Measurements from ENCODE around the gene KITLG.
"Not testable (repeated sequence)": the region's sequence is repeated elsewhere in the genome, so short reads cannot be mapped to it uniquely, and the experiment has no call there.

The KITLG gene

GRCh38 chr12:88472775-88473174 is 107.5 kb downstream of the KITLG start:
- DNase-seq: no peak

- DNase-seq: no peak
These were observed 108.0 kb downstream of the KITLG start for GRCh38 chr12:88472248-88472647.

- no peak for DNase-seq
These were observed 108.8 kb downstream of the KITLG start for GRCh38 chr12:88471331-88472045.

DNA sequence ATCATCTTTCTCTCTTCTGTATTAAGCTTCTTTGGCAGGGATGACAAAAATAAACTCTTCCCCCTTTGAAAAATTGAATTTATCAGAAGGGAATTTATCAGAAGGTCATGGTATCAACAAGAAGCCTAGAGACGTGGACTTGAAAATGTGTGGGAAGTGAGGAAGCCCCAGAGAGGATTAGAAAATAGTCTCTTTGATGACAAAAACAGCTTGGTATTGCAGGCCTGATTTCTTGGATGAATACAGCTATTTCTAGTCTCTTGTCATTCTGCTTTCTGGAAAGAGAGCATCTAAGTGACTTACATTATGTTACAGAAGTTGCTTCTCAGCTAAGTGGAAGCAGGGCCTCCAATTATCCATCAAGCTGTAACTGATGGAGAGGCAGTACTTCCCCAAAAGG is 111.1 kb downstream of the KITLG start:
- DNase-seq: no peak

DNA sequence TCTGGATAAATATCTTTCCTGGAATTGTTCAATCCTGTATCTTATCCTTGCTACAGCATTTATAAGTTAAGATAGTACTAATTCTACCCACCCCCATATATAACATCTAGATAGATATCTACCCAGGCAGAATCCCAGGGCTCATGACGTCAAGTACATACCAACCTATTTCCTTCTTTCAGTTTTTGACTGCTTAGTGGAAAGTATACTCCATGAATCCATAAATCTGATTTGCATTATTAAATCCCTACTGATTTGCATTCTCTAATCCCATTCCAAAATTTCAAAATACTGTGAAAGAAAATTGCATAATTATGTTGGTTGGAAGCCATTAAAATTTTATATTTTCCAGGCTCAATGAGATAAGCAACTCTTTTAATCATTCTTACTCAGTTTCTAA is 111.7 kb downstream of the KITLG start:
- DNase-seq: no peak

DNA sequence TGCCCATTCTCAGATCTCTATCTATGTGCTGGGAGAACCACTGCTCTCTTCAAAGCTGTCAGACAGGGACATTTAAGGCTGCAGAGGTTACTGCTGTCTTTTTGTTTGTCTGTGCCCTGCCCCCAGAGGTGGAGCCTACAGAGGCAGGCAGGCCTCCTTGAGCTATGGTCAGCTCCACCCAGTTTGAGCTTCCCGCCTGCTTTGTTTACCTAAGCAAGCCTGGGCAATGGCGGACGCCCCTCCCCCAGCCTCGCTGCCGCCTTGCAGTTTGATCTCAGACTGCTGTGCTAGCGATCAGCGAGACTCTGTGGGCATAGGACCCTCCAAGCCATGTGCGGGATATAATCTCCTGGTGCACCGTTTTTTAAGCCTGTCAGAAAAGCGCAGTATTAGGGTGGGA is 113.6 kb downstream of the KITLG start:
- not testable (repeated sequence) for DNase-seq

DNA sequence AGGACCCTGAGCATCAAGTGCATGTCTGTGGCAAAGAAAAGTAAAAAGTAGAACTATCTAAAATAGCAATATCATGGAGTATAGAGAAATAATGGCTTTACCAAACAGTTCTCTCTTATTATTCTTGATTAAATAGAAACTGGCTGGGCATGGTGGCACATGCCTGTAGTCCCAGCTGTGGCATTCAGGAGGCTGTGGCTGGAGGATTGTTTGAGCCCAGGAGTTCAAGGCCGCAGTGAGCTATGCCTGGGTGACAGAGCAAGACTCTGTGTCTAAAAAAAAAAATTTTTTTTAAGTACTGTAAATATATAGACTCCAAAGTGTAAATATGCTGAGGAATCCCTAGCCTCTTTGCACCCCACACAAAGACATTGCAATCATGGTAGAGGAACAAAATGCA is 121.9 kb downstream of the KITLG start:
- no peak for DNase-seq

DNA sequence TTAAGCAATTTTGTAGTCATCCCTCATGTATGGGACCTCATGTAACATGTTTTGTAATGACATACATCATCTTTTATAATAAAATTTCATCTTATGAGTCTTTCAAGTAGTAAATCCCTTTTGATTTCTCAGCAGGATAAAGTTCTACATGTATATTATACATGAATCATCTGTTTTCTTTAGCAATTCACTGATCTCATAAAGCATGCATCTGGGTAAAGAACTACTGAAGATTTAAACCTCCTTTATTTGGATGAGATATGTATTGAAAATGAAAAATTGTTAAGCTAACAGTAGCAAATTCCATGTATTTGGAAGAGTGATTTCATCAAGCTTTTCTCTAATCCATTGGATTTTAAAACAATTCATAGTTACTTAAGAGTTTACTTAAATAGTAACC is 126.9 kb downstream of the KITLG start:
- no peak for DNase-seq

DNA sequence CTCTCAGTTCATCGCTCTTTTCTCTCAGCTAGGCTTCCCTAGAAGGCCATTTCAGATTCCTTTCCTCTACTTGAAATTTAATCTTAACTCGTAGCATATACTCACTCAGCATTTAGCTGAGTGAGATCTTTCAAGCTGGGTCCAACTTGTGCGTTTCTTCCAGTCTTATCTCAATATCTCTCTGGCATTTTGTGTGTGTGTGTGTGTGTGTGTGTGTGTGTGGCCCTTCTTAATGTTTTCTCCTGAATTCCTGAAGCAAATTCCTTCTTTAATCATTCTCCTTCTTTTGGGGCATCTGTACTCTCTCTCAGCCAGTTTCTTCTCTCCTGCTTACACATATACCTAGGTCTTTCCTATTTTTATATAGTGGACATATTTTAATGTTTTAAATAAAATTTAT is 129.1 kb downstream of the KITLG start:
- DNase-seq: no peak

GRCh38 chr12:88450136-88450535 is 130.1 kb downstream of the KITLG start:
- DNase-seq: no peak

- DNase-seq: no peak
These were observed 131.8 kb downstream of the KITLG start for GRCh38 chr12:88448337-88448915.

DNA sequence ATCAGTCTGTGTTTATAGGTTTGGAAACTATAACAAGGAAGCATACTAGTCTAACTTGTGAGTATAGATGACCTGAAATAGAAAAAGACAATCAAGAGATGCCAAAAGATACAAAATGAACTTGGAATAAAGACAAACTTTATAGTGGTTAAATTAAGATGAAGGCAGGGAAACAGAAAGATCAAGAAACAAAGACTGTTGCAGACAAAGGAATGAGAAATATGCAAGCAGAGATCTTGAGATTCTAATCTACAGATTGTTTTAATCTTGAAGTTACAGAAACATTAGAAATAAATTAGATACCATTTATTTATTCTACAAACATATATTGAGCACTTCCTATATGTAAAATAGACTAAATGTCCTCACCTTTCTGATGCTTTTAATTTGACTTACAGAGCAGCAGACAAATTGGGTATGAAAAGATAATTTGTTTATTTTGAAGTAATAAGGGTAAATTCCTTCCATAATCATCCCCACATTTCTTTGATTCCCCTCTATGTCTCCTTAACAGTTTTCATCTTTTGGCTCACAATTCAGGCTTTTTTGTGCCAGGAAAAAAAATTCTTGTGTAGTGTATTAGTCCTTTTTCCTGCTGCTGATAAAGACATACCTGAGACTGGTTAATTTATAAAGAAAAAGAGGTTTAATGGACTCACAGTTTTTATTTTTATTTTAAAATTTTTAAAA is 134.4 kb downstream of the KITLG start:
- no peak for DNase-seq

- DNase-seq: no peak
These were observed 135.8 kb downstream of the KITLG start for GRCh38 chr12:88444481-88444880.

All from CD4-positive, alpha-beta T cell treated with Interleukin-6 for 4 hours (primary cell).